COLO829 (cell line): Measurements from ENCODE around the gene GOSR1.
A peak's percentile ranks its signal among the peaks of the same experiment; 100 is the strongest.
"Not testable (repeated sequence)": the region's sequence is repeated elsewhere in the genome, so short reads cannot be mapped to it uniquely, and the experiment has no call there.

Experiments used
- DNase-seq: peaks from one replicate; pipeline ENCODE4 v3.0.0; 2012; ENCODE audit warnings: low spot score

The GOSR1 gene

GRCh38 chr17:30545024-30545423 lies 67.8 kb downstream of the GOSR1 start:
- no peak for DNase-seq

- DNase-seq, result no peak
These were observed 70.8 kb downstream of the GOSR1 start for GRCh38 chr17:30547778-30548573.

- DNase-seq, result not testable (repeated sequence)
These were observed 72.0 kb downstream of the GOSR1 start for GRCh38 chr17:30549181-30549580.

- DNase-seq, result no peak
These were observed 72.8 kb downstream of the GOSR1 start for GRCh38 chr17:30549864-30550511.

GRCh38 chr17:30550512-30551273 lies 73.5 kb downstream of the GOSR1 start:
- peak; percentile 13 for DNase-seq

GRCh38 chr17:30551274-30551995 lies 74.2 kb downstream of the GOSR1 start:
- DNase-seq, result not testable (repeated sequence)

GRCh38 chr17:30551996-30552339 lies 74.8 kb downstream of the GOSR1 start:
- DNase-seq, result no peak

- no peak for DNase-seq
These were observed 75.9 kb downstream of the GOSR1 start for GRCh38 chr17:30552994-30553566.

- not testable (repeated sequence) for DNase-seq
These were observed 76.7 kb downstream of the GOSR1 start for GRCh38 chr17:30553823-30554440.

GRCh38 chr17:30554839-30555751 lies 77.9 kb downstream of the GOSR1 start:
- DNase-seq, result no peak

GRCh38 chr17:30555942-30556341 lies 78.7 kb downstream of the GOSR1 start:
- no peak for DNase-seq

- DNase-seq, result no peak
These were observed 79.4 kb downstream of the GOSR1 start for GRCh38 chr17:30556374-30557332.

GRCh38 chr17:30557916-30558685 lies 80.9 kb downstream of the GOSR1 start:
- DNase-seq, result no peak

GRCh38 chr17:30558686-30559545 lies 81.7 kb downstream of the GOSR1 start:
- DNase-seq, result no peak

- no peak for DNase-seq
These were observed 82.4 kb downstream of the GOSR1 start for GRCh38 chr17:30559656-30560055.

- not testable (repeated sequence) for DNase-seq
These were observed 83.2 kb downstream of the GOSR1 start for GRCh38 chr17:30560117-30561026.
